NCI-H1092 (cell line): ENCODE measurements around the gene DRD2.

Source experiments
- DNase-seq: peaks from one replicate; lab custom pipeline; 2025; lab: John Stamatoyannopoulos, UW

The DRD2 gene

GRCh38 chr11:113398669-113399430, 76.3 kb downstream of the DRD2 start:
- DNase-seq = no peak

GRCh38 chr11:113397821-113398220, 77.4 kb downstream of the DRD2 start:
- DNase-seq = no peak

- DNase-seq = no peak
Measured at GRCh38 chr11:113397212-113397611, 78.0 kb downstream of the DRD2 start.

GRCh38 chr11:113396690-113397089, 78.5 kb downstream of the DRD2 start:
- DNase-seq = no peak

- DNase-seq = no peak
Measured at GRCh38 chr11:113395782-113396336, 79.3 kb downstream of the DRD2 start.

- DNase-seq = no peak
Measured at GRCh38 chr11:113394919-113395318, 80.3 kb downstream of the DRD2 start.

GRCh38 chr11:113393501-113393985, 81.7 kb downstream of the DRD2 start:
- DNase-seq = no peak

GRCh38 chr11:113392236-113392921, 82.8 kb downstream of the DRD2 start:
- DNase-seq = no peak

- DNase-seq = no peak
Measured at GRCh38 chr11:113389272-113389671, 85.9 kb downstream of the DRD2 start.

- peak; percentile 58 for DNase-seq
Measured at GRCh38 chr11:113387605-113388211, 87.5 kb downstream of the DRD2 start, which contains the start of gene ANKK1. ANKK1 (plus strand) TSS chr11:113387779; CDS start chr11:113387885, 106 bp downstream.

GRCh38 chr11:113386866-113387265, 88.3 kb downstream of the DRD2 start:
- no peak for DNase-seq

GRCh38 chr11:113385749-113386148, 89.4 kb downstream of the DRD2 start:
- no peak for DNase-seq

- DNase-seq = no peak
Measured at GRCh38 chr11:113384551-113384950, 90.6 kb downstream of the DRD2 start.

GRCh38 chr11:113382121-113382520, 93.1 kb downstream of the DRD2 start:
- no peak for DNase-seq

GRCh38 chr11:113378692-113379091, 96.5 kb downstream of the DRD2 start:
- DNase-seq = no peak

- no peak for DNase-seq
Measured at GRCh38 chr11:113377681-113378412, 97.4 kb downstream of the DRD2 start.

GRCh38 chr11:113376156-113376555, 99.0 kb downstream of the DRD2 start:
- no peak for DNase-seq

GRCh38 chr11:113375402-113375801, 99.8 kb downstream of the DRD2 start:
- no peak for DNase-seq

GRCh38 chr11:113373981-113374560, 101.1 kb downstream of the DRD2 start:
- DNase-seq = no peak

- DNase-seq = no peak
Measured at GRCh38 chr11:113373306-113373705, 101.9 kb downstream of the DRD2 start.

- no peak for DNase-seq
Measured at GRCh38 chr11:113372309-113372708, 102.9 kb downstream of the DRD2 start.
